HT1080 (cell line): ENCODE measurements around the gene DDX5. TPM values are rescaled to one million over a fixed set of nuclear protein-coding genes. Genes with fewer than 3 reads are reported as not detected.
A peak's percentile ranks its signal among the peaks of the same experiment; 100 is the strongest.
"Not testable (repeated sequence)": the region's sequence is repeated elsewhere in the genome, so short reads cannot be mapped to it uniquely, and the experiment has no call there.

ENCODE experiments used
- DNase-seq: peaks from one replicate; pipeline ENCODE4 v3.0.0-alpha.2; 2015; ENCODE audit warnings: low read depth
- total RNA-seq: library from RNA; depleted of rRNA; stranded (reverse); fragments of >200 nt; shearing (Covaris generic); gene quantifications from 2 replicates; pipeline ENCODE4 v1.2.3, GENCODE V29; 2014

Gene DDX5
- total RNA-seq, 1 experiment from 2014 or later, result 611 TPM

DNA sequence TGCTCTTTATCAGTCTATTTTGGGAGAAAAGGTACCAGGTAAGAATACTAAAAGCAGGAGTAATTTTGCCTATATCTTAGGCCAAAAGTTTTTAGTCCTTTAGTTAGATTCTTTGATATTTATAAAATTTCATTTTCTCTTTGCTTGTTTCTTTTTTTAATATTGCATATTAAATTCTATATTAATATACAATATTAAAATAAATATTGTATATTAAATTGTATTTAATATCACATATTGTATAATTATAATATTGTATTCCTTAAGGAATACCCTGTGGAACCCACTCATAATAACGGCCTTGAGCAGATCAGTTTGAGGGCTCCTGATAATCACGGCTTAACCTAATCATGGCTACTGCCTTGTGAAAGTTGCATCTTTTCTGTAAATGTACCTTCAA, 2.6 kb upstream of the DDX5 start:
- no peak for DNase-seq

DNA sequence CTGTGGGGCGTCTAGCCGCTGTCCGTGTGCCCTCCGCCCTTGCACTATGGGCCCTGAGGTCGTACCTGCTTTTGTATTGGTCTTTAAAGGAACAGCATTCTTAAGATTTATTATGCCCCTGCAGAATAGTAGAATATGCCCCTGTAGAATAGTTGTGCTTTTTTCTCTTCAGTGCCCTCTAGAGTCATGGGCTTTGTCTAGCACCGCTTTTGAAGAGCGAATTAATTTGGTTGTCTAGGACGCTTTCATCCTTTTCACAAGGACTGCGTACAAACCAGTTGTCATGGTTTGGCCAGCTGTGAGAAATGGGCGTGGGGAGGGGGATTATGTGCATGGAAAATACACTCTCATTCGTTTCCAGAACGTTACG, 1.3 kb upstream of the DDX5 start:
- DNase-seq, result peak; percentile 73

DNA sequence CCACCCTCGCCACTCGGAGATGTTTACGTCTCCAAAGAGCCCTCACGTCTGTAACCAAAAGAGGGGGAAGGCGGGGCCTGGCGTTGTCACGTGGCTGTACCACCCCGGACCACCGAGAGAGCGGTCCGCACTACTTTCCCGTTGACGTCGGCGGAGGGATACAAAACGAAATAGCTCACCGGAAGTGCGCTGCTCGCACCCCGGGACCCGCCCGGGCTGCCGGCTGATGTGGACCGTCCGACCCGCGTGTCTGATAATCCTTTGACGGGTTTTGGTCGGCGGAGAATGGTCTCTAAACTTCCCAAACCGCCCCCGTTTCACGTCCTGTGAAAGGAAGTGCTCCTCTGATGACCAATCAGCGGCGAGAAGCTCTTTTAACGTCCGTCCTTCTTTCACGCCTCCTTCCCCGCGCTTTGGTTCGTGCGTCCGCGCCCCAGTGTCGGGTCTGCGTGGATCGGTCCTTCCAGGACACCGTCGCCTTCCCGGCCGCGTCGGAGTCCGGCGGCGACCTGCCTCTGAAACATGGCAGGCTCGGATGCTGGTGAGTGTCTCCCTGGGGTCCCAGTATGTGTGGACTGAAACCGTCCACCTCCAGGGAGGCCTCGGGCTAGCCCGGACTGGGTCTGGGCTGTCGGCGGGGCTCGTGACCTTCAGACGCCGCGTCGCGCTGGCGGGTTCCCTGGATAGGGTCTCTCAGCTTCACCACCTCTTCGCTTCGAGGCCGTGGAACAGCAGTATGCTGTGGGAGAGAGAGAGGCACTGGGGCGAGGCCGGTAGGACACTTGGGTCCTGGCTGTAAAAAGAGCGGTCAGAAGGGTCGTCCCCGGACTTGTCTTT, 705 bp upstream of the DDX5 start, which contains the start of gene CEP95:
Gene CEP95, plus strand, starts transcription at position 402 of the 837 bp plus-strand sequence. Its CDS starts 121 bp downstream, at position 523.
- DNase-seq, result peak; percentile 97

- peak; percentile 79 for DNase-seq
Observed at GRCh38 chr17:64505340-64506200, 519 bp downstream of the DDX5 start.

GRCh38 chr17:64504769-64505339, 1.2 kb downstream of the DDX5 start:
- no peak for DNase-seq

DNA sequence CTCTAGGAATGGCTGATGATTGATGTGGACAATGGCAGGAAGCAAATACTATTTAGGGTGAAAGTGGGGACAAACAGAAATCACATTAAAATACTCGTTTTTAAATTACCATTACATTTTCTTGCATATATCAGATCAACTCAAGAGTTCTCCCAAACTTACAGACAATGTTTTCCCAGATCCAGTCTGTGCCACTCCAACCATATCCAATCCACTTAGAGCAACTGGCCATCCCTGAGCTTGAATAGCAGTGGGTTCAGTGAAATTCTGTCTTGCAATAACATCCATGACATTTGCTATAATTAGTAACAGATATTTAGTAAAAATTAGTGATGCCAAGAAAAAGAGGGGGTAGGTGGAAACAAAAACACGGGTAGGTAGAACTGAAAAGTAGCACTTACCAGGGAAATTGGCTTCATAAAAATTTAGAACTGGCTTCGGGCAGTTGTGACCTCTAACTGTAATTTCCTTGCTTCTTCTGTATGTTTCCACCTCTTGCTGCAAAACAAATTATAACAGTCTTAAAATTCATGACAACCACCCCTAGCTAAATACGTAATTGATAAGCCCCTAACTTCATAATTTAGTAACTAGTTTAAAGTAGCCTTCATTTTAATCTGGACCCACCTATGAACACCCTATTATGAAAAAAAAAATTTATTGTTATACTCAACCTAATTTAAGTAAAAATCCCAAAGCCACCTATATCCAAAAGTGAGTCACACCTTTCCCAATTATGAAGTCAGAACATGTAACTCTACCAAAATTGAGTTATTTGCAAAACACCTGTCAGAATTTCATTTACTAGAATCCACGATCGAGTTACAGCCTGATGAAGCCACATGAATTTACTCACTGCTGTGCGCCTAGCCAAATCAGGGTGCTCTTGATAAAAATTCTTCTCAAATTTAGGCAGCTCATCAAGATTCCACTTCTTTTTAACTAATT, 2.0 kb downstream of the DDX5 start:
- no peak for DNase-seq

- DNase-seq, result no peak
Observed at GRCh38 chr17:64503341-64503740, 2.7 kb downstream of the DDX5 start.

- DNase-seq, result no peak
Observed at GRCh38 chr17:64502809-64503208, 3.3 kb downstream of the DDX5 start.

GRCh38 chr17:64502021-64502420, 4.1 kb downstream of the DDX5 start:
- no peak for DNase-seq

DNA sequence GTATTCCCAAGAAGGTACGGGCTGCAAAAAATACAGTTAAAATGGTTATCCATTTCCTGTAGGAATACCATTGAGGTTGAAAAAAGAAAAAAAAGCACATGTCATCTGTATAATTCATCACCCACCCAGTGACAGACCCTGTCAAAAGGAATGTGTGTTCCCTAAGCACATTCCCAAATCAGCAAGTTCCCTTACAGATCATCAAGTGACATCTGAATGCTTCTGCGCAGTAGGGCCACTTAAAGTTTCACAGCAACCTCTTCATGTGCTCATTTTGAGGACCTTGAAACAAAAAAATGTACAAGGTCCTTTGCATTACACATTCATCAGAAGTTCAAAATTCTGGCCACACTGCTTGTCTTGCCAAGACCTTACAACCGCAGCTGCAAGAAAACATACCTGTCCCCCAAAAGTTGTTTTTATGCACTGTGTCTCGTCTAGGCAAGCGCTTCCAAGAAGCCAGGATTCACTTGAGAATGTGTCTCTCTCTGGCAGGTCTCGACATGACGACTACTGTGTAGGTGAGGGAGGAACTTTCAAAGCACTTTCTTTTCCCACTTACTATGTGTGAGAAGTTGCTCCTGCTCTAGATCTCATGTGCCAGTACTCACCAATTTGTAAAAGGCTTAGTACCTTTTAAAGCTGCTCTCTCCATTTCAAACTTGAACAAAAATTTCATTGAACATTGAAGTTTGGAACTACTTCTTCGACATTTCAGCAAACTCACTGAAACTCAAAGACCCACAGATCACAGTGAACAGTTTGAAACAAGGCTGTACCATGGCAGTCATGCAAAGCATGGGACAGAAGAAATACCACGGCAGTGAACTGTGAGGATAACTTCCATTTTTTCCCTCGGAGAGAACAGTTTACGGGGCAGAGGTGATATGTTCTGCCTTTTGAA, 5.0 kb downstream of the DDX5 start:
- no peak for DNase-seq

DNA sequence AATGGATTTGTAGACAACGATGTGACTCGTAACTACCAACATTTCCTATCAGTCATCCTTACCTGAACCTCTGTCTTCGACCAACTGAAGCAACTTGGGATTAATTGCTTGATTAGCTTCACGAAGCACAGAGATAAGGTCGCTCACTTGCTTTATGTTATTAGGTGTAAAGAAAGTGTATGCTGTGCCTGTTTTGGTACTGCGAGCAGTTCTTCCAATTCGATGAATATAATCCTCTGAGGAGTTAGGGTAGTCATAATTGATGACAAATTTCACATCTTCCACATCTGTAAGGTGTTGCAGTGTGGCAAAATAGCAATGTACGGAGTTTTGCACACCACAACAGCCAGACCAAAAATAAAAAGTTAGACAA, 5.6 kb downstream of the DDX5 start:
- no peak for DNase-seq

DNA sequence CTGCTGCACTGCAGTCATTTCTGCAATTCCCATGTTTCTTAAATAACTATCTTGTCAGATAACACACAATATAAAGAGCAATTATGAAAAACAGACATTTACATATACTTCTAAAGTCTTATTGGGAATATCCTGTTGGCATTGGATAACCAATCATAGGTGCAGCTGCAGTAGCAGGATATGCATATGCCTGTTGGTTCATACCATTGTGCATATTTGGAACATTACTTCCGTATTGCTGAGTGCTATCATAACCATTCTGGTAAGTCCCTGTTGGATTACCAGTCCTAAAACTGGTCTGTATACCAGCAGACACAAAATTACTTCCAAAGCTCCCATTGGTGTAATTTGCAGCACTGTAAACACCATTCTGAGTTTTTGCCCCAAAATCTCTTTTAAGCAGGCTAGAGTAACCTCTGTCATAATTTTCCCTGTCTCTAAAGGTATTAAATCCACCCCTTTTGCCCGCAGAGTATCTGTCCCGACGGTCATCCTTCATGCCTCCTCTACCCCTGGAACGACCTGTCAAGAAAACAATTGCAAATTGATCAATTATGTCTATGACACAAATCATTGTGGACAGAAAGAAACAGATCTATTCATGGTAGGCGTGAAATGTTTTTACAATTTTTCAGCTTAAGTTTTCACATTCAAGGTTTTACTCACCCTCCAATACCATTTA, 6.1 kb downstream of the DDX5 start:
- DNase-seq, result no peak

GRCh38 chr17:64498308-64499203, 7.5 kb downstream of the DDX5 start:
- DNase-seq, result no peak

DNA sequence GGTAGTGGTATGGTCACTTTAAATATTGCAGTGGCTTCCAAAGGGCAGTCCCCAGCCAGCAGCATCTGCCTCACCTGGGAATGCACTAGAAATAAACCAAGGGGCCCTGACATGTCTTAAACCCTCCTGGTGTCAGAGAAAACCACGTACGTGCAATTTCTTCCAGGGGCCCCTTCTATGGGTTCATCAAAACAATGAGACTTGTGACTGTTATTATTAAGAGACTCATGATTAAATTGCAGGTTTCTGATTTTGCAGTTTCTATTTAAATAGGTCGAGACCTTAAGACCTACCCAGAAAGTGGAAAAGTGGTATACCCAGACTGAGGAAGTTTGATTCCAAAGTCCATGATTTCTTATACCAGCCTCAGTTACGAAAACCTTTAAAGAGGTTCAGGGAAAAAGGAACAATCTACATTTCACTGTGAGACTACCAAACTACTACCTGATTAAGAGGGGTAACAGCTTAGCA, 8.5 kb downstream of the DDX5 start:
- DNase-seq, result no peak

DNA sequence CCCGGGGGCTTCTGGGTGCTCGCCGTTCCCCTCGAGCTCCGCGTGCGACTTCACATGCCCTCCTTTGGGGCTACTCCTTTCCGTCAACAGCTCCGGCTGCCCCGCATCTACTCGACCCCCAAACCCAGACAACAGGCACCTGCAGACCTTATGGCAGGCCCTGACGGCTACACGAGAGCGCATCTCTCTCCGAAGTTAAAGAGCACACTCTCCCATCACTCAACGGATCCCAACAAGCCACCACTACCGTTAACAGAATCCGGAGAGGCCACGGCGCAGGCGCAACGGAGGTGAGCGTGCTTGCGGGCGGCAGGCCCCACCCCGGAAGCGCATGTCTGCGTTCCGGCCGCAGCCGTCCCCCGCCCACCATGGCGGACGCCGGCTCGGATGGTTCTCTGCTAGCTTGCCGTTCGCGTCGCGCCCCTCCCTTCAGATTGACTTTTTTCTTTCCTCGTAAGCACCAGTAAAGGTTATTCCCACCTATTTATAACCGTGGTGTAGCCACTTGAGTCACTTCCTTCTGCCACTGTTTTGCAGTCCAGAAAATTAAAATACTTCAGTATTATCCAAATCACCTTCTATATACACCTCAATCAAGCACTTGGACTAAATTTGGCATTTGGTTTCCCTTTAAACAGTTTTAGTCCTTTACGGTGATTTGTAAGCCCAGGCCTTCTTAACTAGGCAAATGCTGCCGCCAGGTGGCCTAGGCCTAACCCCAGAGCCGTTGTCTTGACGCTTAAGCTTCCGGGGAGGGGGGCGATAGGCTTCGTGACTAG, 9.1 kb downstream of the DDX5 start, which contains the start of gene POLG2:
Gene POLG2, minus strand, starts transcription at position 269 of the 779 bp plus-strand sequence. Its CDS starts 86 bp downstream, at position 183.
- DNase-seq, result peak; percentile 94

DNA sequence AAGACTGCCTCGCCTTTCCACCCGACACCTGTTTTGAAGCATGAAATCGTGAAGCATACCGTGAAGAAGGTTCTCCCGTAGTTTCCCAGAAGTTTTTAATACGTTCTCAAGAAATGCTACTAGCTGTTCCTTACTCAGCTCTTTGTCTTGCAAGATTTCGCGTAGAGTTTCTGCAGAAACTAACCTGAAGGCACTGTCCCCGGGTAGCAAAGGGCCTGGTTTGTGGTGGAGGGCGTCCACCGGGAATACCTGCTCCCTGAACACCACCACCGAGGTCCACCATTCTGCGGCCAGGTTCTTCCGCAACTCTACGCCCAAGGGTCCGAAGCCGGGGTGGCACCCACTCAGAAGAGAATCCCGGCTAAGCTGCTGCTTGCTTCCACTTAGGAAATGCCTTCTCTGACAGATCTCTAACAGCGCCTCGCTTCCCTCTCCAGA, 9.7 kb downstream of the DDX5 start:
- DNase-seq, result no peak

- DNase-seq, result not testable (repeated sequence)
Observed at GRCh38 chr17:64495300-64495699, 10.8 kb downstream of the DDX5 start.
